Measurements from ENCODE around the gene OPRM1.

GRCh38 chr6:154056536-154056935 is 17.5 kb downstream of the OPRM1 start:
- TF ChIP-seq CTCF (IDR thresholded peaks at IDR 0.05) (no peak), POLR2A (IDR thresholded peaks at IDR 0.05) (no peak), POLR2AphosphoS5 (IDR thresholded peaks at IDR 0.05) (no peak)

Data from breast epithelium (tissue), 3 donors.